ENCODE measurements around the gene SBK1.
"Not testable (repeated sequence)": the region's sequence is repeated elsewhere in the genome, so short reads cannot be mapped to it uniquely, and the experiment has no call there.

SBK1 gene

GRCh38 chr16:28291651-28292626, at the start of gene SBK1:
Gene SBK1 (plus strand): TSS chr16:28292525. CDS start chr16:28317392, 24,867 bp downstream.
- DNase-seq (ENCODE audit: low read depth), result peak; percentile 64

- not testable (repeated sequence) for DNase-seq (ENCODE audit: low read depth)
Measured at GRCh38 chr16:28249483-28249882, 42.8 kb upstream of the SBK1 start.

DNA sequence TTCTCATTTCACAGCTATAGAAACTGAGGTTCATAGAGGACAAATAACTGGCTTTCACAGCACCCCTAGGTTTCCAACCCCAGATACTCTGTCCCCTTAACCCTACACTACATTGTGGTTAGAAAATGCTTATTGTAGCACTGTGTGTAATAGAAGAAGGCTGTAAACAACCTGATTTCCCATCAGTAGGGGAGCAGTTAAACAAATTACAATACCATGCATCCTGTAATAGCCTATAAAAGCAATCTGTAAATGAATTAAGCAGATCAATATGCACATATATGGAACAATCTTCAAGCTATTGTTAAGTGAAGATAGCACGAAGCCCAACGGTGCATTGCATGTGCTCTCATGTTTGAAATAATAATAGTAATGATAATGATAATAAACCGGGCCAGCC, 41.3 kb upstream of the SBK1 start:
- DNase-seq (ENCODE audit: low read depth), result no peak

- DNase-seq (ENCODE audit: low read depth), result no peak
Measured at GRCh38 chr16:28254158-28254557, 38.2 kb upstream of the SBK1 start.

DNA sequence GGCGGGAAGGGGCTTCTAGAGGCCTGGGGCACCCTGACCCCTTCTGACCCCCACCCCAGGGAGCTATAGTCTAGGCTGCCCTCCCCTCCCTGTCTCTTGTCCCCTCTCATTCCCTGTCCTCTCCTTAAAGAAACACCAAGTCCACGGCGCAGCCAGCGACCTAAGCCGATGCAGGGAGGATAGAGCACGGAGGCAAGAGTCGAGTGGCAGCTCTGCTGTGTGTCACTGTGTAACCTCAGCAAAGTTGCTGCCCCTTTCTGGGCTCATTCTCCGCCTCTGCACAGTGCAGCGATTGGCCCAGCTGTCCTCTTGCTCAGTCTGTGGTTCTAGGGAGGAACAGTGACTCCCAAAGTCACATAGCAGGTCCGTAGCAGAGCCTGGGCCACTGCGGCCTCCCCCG, 36.5 kb upstream of the SBK1 start:
- DNase-seq (ENCODE audit: low read depth), result no peak

- DNase-seq (ENCODE audit: low read depth), result no peak
Measured at GRCh38 chr16:28257256-28257655, 35.1 kb upstream of the SBK1 start.

GRCh38 chr16:28258567-28258966, 33.8 kb upstream of the SBK1 start:
- no peak for DNase-seq (ENCODE audit: low read depth)

GRCh38 chr16:28259091-28259780, 33.1 kb upstream of the SBK1 start:
- DNase-seq (ENCODE audit: low read depth), result no peak

- no peak for DNase-seq (ENCODE audit: low read depth)
Measured at GRCh38 chr16:28259781-28260150, 32.6 kb upstream of the SBK1 start.

DNA sequence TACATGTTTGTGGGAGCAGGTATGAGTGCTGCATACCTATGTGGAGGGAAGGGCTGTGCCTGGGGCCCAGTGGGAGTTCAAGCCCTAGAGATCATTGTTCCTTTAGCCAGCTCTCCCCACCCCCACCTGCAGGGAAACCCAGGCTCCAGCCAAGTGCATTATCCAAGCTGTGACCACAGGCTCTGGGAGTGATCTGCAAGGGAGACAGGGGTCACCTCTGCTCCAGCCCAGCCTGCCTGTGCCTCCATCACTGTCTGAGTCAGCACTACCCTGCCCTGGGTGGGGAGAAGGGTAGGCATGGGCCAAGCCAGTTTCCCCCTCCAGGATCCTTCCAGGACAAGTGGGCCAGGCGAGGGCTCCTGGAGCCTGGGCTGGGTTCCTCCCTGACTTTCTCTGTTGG, 32.1 kb upstream of the SBK1 start:
- DNase-seq (ENCODE audit: low read depth), result no peak

- DNase-seq (ENCODE audit: low read depth), result no peak
Measured at GRCh38 chr16:28261942-28262341, 30.4 kb upstream of the SBK1 start.

GRCh38 chr16:28263305-28263704, 29.0 kb upstream of the SBK1 start:
- DNase-seq (ENCODE audit: low read depth), result no peak

GRCh38 chr16:28264656-28265055, 27.7 kb upstream of the SBK1 start:
- no peak for DNase-seq (ENCODE audit: low read depth)

DNA sequence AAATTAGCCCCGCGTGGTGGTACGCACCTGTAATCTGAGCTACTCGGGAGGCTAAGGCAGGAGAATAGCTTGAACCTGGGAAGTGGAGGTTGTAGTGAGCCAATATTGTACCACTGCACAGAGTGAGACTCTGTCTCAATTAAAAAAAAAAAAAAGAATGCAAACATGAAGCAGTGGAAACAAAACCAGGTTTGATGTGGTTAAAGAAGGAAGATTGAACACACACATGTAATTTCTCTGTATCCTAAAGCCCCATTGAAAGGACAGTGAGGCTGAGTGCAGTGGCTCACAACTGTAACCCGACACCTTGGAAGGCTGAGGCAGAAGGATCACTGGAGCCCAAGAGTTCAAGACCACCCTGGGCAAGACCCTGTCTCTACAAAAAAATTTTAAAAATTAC, 26.5 kb upstream of the SBK1 start:
- DNase-seq (ENCODE audit: low read depth), result no peak

DNA sequence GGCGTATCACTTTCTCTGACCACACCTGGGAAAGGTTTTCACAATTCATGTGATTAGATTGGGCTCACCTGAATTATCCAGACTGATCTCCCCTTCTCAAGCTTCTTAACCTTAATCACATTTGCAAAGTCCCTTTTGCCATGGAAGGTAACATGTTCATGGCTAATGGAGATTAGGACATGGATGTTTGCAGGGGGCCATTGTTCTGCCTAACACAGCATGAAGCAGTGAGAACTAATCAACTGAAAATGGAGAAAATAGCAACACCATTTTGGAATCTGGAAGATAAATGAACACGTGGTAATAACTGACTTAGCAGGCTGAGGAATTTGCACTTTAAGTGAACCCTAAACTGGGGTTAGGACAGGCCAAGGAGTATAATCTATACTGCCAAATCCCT, 25.0 kb upstream of the SBK1 start:
- DNase-seq (ENCODE audit: low read depth), result no peak

GRCh38 chr16:28273511-28273910, 18.8 kb upstream of the SBK1 start:
- DNase-seq (ENCODE audit: low read depth), result no peak

DNA sequence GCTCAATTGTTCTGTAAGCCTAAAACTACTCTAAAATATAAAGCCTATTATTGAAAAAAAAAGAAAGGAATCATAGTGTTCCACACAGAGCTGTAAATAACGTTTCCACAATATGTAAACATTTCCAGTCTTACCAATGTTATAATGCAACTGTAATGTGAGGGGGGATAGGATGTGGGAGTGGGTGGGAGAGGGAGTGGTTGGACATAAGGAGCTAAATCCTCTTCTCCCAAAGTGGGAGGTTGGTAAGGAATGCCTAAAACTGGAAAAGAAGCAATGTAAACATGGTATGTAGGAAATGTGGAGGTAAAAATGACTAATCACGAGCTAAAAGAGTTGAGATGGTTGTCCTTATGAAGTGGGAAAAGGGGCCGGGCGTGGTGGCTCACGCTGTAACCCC, 17.6 kb upstream of the SBK1 start:
- DNase-seq (ENCODE audit: low read depth), result no peak

GRCh38 chr16:28276301-28276700, 16.0 kb upstream of the SBK1 start:
- DNase-seq (ENCODE audit: low read depth), result no peak

- DNase-seq (ENCODE audit: low read depth), result peak; percentile 75
Measured at GRCh38 chr16:28277537-28278388, 14.6 kb upstream of the SBK1 start.

- DNase-seq (ENCODE audit: low read depth), result no peak
Measured at GRCh38 chr16:28279006-28279405, 13.3 kb upstream of the SBK1 start.

GRCh38 chr16:28280881-28281836, 11.2 kb upstream of the SBK1 start:
- DNase-seq (ENCODE audit: low read depth), result no peak

Data from stimulated activated CD8-positive, alpha-beta memory T cell treated with anti-CD3 and anti-CD28 coated beads, Interleukin-15, amount 100 ng/mL, for 24 hours (primary cell).